ENCODE measurements around the gene B9D1.

The B9D1 gene

DNA sequence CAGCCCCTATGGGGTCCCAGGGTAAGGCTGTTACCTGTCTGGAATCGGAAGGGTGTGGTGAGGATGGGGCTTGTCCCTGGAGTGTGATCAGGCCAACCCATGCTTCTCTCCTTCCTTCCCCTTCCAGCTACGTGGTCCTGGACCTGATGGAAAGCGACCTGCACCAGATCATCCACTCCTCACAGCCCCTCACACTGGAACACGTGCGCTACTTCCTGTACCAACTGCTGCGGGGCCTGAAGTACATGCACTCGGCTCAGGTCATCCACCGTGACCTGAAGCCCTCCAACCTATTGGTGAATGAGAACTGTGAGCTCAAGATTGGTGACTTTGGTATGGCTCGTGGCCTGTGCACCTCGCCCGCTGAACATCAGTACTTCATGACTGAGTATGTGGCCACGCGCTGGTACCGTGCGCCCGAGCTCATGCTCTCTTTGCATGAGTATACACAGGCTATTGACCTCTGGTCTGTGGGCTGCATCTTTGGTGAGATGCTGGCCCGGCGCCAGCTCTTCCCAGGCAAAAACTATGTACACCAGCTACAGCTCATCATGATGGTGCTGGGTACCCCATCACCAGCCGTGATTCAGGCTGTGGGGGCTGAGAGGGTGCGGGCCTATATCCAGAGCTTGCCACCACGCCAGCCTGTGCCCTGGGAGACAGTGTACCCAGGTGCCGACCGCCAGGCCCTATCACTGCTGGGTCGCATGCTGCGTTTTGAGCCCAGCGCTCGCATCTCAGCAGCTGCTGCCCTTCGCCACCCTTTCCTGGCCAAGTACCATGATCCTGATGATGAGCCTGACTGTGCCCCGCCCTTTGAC, 18.2 kb upstream of the B9D1 start:
- TF ChIP-seq, protein P1, sequence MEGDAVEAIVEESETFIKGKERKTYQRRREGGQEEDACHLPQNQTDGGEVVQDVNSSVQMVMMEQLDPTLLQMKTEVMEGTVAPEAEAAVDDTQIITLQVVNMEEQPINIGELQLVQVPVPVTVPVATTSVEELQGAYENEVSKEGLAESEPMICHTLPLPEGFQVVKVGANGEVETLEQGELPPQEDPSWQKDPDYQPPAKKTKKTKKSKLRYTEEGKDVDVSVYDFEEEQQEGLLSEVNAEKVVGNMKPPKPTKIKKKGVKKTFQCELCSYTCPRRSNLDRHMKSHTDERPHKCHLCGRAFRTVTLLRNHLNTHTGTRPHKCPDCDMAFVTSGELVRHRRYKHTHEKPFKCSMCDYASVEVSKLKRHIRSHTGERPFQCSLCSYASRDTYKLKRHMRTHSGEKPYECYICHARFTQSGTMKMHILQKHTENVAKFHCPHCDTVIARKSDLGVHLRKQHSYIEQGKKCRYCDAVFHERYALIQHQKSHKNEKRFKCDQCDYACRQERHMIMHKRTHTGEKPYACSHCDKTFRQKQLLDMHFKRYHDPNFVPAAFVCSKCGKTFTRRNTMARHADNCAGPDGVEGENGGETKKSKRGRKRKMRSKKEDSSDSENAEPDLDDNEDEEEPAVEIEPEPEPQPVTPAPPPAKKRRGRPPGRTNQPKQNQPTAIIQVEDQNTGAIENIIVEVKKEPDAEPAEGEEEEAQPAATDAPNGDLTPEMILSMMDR (IDR thresholded peaks at IDR 0.05; ENCODE audit: control insufficient read depth, extremely low read depth, insufficient read depth): no peak
- no peak for DNase-seq (ENCODE audit: low read depth)
- H3K4me3 ChIP-seq (ENCODE audit: low read depth, low read length): no peak overlapping the region

DNA sequence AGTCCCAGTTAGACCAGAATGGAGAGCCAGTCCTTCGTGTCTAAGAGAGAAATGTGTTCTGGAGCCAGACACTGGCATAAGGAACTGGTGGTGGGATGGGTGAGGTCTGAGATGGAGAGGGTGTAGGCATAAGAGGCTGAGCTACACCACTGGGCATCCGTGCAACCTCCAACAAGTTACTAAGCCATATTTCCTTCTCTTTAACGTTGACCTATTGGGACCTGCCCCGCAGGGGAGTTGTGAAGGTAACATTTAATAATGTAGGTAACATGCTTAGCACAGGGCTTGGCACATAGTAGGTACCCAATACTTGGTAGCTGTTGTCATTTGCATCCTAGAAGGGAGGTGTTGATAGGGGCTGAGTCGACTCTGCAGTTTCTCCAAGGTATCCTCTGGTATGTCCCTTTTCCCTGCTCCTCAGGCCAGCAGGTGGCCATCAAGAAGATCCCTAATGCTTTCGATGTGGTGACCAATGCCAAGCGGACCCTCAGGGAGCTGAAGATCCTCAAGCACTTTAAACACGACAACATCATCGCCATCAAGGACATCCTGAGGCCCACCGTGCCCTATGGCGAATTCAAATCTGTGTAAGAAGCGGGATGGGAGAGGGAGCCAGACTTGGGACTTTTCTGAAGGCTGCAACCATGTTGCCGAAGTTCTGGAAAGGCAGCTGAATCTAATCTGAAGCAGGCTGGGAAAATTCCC, 17.0 kb upstream of the B9D1 start:
- peak overlapping the region; percentile 64 for H3K4me3 ChIP-seq (ENCODE audit: low read depth, low read length)
- TF ChIP-seq, protein P1 (IDR thresholded peaks at IDR 0.05; ENCODE audit: control insufficient read depth, extremely low read depth, insufficient read depth): no peak
- no peak for DNase-seq (ENCODE audit: low read depth)

DNA sequence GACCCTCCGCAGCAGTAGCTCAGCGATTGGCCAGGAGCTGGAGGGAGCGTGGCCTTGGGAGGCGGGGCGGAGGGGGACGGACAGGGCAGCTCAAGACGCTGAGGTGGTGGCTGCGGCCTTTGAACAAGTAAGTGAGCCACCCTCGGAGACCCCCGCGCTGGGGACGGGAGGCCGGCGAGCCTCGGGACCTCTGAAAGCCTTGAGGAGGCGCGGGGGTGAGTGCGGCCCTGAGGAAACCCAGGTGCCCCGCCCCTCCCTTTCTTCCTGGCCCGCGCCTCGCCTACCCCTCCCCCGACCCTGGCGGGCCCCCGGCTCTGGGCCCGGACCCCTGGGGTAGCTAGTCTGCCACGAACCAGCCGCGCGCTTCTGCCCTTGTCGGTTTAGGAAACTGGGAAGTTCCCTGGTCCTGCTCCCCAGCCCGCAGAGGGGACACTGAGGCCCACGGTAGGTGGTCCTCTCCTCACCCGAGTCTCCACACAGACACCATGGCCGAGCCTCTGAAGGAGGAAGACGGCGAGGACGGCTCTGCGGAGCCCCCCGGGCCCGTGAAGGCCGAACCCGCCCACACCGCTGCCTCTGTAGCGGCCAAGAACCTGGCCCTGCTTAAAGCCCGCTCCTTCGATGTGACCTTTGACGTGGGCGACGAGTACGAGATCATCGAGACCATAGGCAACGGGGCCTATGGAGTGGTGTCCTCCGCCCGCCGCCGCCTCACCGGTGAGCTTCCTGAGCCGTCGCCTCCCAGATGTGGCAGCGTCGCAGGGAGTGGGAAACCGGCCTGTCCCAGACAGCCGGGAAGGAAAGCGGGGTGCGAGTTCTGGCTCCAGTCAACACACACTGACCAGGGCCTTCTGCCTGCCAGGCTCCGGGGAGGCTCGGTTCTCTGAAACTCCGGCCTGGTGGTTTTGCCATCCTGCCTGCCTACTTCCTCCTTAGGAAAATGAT, 16.2 kb upstream of the B9D1 start, which contains the start of gene MAPK7:
Gene MAPK7, plus strand, starts transcription at position 83 of the 945 bp plus-strand sequence. Its CDS starts 403 bp downstream, at position 486.
- TF ChIP-seq, protein P1 (IDR thresholded peaks at IDR 0.05; ENCODE audit: control insufficient read depth, extremely low read depth, insufficient read depth): no peak
- H3K4me3 ChIP-seq (ENCODE audit: low read depth, low read length): peak within 1 kb of the TSS; percentile 64
- no peak for DNase-seq (ENCODE audit: low read depth)

DNA sequence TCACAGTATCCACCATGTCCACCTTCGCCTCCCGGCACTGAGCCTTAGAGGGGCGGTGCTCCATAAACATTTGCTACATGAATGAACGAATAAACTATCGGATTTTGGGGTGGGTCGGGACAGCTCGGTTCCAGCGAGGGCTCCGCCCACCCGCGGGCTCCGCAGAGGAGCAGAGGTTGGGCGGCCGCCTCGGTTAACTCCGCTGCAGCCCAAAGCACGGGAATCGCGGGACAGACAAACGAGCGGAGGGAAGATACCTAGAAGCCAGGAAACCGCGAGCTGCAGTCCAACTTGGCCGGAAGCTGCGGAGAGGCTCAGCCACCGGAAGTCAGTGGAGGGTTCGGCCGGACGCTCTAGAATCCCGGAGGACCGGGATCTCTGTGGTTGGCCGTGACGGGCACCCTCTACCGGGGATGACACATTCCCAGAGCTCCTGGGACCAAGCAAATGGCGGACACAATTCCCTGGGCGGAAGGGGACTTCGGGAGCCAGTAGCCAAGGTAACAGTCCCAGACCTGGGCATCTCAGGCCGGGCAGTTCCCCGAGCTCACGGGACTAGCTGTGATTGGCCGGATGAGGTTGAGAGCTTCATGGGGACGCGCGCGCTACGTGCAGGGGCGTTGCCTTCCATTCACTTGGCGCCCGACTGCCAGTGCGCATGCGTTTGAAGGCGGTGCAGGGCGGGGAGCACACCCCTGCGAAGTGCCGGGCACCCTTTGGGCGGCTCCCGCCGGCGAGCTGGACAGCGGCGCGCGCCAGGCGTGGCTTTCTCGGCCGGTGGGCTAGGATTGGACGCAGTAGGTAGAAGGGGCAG, 15.3 kb upstream of the B9D1 start:
- peak; percentile 96 for DNase-seq (ENCODE audit: low read depth)
- peak overlapping the region; percentile 64 for H3K4me3 ChIP-seq (ENCODE audit: low read depth, low read length)
- TF ChIP-seq, protein P1 (IDR thresholded peaks at IDR 0.05; ENCODE audit: control insufficient read depth, extremely low read depth, insufficient read depth): no peak

DNA sequence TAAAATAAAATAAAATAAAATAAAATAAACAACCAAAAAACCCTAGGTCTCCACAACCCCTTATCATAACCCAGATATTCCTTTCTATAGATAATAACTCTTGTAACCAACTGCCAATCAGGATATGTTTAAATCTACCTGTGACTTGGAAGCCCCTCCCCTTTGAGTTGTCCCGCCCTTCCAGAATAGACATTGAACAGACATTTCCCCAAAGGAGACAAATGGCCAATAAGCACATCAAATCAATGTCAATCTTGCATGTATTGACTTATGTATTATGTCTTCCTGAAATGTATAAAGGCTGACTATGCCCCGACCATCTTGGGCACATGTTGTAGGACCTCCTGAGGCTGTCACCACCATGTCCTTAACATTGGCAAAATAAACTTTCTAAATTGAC, 14.3 kb upstream of the B9D1 start:
- peak overlapping the region; percentile 64 for H3K4me3 ChIP-seq (ENCODE audit: low read depth, low read length)
- no peak for DNase-seq (ENCODE audit: low read depth)
- TF ChIP-seq, protein P1 (IDR thresholded peaks at IDR 0.05; ENCODE audit: control insufficient read depth, extremely low read depth, insufficient read depth): no peak

DNA sequence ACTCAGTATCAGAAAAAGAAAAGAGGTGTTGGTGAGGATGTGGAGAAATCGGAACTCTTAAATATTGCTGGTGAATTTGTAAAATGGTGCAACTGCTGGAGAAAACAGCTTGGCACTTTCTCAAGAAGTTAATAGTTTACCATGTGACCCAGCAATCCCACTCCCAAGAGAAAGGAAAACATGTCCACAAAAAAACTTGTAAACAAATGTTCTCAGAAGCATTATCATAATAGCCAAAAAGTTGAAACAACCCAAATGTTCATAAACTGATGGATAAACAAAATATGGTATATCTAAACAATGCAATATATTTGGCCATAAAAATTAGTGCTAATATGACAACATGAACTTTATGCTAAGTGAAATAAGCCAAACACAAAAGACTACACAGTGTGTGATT, 13.2 kb upstream of the B9D1 start:
- no peak overlapping the region for H3K4me3 ChIP-seq (ENCODE audit: low read depth, low read length)
- TF ChIP-seq, protein P1 (IDR thresholded peaks at IDR 0.05; ENCODE audit: control insufficient read depth, extremely low read depth, insufficient read depth): no peak
- DNase-seq (ENCODE audit: low read depth): no peak
